ENCODE data around the gene GPR158.

DNA sequence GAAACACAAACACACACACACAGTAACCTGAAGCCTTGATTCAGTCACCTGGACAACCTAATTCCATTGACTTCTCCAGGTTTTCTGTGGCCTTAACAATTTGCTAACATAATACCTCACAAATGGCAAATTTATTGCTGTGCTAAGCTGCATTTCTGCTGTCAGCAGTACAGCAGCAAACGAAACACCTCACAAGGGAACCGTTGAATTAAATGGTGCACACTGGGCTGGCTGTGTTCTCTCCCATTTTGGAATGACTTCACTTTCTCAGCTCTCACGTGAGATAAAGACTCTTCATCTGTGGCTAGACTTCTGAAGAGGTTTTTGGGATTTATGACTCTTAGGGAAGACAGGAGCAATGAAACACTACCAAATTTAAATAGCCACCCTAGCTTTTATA, 152.5 kb downstream of the GPR158 start:
- TF ChIP-seq, protein P1, sequence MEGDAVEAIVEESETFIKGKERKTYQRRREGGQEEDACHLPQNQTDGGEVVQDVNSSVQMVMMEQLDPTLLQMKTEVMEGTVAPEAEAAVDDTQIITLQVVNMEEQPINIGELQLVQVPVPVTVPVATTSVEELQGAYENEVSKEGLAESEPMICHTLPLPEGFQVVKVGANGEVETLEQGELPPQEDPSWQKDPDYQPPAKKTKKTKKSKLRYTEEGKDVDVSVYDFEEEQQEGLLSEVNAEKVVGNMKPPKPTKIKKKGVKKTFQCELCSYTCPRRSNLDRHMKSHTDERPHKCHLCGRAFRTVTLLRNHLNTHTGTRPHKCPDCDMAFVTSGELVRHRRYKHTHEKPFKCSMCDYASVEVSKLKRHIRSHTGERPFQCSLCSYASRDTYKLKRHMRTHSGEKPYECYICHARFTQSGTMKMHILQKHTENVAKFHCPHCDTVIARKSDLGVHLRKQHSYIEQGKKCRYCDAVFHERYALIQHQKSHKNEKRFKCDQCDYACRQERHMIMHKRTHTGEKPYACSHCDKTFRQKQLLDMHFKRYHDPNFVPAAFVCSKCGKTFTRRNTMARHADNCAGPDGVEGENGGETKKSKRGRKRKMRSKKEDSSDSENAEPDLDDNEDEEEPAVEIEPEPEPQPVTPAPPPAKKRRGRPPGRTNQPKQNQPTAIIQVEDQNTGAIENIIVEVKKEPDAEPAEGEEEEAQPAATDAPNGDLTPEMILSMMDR (IDR thresholded peaks at IDR 0.05), result no peak
- TF ChIP-seq POLR2A (IDR thresholded peaks at IDR 0.05) (no peak), EP300 (IDR thresholded peaks at IDR 0.05) (no peak), POLR2AphosphoS5 (IDR thresholded peaks at IDR 0.05) (no peak)
